NCI-H2196 treated with DMSO at 0.1 percent for 48 hours (cell line): ENCODE data around the gene ABCB11.

Source experiments
- DNase-seq: peaks from one replicate; lab custom pipeline; 2025; ENCODE audit not compliant: unreplicated experiment; lab: John Stamatoyannopoulos, UW

Gene ABCB11

DNA sequence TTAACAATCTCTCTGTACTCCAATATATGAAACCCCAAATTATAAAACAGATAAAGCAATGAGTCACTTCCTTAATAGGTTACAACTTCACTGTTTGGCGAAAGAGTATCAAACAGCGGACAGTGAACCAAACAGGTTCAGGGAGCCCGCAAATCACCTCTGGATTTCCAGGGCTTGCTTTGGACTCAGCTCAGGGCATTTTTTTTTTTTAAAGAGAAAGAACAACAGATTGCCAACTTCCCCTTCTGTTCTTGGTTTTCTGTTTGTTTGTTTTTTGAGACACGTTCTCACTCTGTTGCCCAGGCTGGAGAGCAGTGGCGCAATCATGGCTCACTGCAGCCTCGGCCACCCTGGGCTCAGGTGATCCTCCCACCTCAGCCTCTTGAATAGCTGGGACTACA is 52.7 kb downstream of the ABCB11 start:
- DNase-seq: no peak

DNA sequence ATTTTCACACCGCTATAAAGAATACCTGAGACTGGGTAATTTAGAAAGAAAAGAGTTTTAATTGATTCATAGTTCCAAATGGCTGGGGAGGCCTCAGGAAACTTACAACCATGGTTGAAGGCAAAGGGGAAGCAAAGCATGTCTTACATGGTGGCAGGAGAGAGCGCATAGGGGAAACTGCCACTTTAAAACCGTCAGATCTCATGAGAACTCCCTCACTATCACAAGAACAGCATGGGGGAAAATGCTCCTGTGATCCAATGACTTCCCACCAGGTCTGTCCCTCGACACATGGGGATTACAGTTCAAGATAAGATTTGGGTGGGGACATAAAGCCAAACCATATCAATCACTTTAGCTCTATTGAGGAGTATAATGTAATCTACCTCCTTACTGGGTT is 53.5 kb downstream of the ABCB11 start:
- no peak for DNase-seq

DNA sequence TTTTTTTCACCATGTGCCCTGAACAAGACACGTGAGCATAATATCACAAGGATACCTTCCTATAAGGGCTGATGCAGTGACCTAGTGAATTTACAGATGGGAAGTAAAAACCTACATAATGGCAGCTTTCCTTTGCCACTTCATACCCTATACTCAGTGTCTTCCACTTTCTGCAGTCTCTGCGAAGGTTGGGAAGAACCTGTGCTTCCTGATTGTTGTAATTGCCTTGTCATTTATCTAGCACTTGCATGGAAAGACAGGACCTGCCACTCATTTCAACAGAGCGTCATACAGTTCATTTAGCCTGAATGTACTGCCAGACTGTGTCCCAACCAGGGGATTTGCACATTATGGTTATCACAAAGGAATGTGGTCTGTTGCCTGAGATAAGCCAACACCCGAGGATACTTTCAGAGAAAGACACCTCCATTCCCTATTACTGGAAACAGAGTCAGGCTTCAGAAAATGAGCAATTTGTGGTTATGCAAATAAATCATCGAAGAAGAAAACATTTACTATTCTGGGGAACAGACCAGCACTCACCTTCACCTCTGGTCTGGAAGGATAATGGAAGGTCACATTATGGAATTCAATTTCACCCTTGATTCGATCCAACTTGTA is 55.0 kb downstream of the ABCB11 start:
- DNase-seq: no peak

- no peak for DNase-seq
Measured at GRCh38 chr2:168974428-168974827, 56.7 kb downstream of the ABCB11 start.

GRCh38 chr2:168971261-168971660 is 59.9 kb downstream of the ABCB11 start:
- no peak for DNase-seq

- DNase-seq: no peak
Measured at GRCh38 chr2:168970711-168971233, 60.4 kb downstream of the ABCB11 start.

DNA sequence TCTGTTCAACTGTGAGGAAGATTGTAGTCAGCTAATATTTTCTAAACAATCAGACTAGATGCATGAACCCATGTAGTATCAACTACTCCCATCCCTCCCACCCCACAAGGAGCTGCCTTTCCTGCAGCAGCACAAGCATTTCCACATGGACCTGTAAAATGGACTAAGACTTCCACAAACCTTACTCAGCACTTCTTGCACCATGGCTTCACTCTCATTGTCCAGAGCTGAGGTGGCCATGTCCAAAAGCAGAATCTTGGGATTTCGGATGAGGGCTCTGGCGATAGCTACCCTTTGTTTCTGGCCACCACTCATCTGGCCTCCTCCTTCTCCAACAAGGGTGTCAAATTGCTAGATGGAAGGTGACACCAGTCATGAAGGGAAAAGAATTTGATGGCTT is 61.3 kb downstream of the ABCB11 start:
- no peak for DNase-seq

DNA sequence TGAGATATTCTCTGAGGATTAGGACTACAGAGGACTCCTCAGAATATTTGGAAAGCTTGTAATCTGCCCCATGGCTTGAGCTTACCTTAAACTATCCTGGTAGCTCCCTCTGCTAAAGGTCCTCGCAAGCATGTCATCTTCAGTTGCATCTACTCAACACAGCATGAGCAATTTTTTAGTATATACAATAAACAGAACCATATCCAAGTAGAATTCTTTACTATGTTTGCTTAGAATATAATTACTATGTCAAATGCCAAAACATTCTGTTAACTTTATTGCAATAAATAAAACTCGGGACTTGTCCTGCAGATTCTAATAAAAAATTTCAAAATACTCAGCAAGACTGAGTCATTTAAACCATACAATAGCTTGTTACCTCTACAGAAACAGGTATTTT is 62.8 kb downstream of the ABCB11 start:
- no peak for DNase-seq

DNA sequence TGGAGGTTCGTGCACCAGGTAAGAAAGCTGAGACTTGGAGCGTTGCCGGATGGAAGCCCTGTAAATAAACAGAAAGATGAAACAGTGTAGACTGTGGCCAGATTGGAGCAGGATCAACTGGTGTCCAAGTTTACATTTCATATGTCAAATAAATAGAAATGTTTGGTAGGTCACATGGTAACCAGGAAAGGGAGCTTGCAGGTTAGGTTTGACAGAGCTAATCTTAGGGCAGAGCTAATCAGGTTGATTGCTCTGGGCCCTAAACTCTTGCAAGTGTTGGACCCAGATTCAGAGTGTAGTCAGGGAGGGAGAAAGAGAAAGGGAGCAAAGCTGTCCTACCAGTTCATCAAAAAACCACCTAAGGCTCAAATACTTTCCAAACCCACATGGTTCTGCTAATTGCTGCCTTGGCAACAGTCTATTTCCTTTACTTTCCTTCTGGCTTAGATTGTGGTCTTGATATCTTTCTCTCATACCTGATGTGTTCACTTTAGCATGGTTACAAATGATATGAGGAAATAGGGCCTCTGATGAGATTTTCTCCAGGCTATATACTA is 66.8 kb downstream of the ABCB11 start:
- DNase-seq: no peak

DNA sequence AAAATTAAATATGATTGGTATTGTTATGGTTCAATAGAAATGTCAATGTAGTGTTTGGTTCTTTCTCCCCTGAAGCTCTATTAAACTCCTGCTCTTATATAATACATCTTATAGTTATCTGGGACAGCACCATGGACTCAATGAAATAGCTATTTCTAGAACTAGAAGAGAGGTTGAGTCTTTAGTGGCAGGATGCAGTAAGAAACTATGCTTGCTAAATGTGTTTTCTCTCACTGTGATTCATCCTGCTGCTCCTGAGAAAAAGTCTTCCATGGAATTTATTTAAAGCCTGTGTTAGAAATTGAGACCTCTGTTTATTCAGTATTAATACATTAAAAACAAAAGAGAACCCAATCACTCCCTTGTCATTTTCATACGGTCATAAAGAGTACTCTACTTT is 68.5 kb downstream of the ABCB11 start:
- DNase-seq: no peak

DNA sequence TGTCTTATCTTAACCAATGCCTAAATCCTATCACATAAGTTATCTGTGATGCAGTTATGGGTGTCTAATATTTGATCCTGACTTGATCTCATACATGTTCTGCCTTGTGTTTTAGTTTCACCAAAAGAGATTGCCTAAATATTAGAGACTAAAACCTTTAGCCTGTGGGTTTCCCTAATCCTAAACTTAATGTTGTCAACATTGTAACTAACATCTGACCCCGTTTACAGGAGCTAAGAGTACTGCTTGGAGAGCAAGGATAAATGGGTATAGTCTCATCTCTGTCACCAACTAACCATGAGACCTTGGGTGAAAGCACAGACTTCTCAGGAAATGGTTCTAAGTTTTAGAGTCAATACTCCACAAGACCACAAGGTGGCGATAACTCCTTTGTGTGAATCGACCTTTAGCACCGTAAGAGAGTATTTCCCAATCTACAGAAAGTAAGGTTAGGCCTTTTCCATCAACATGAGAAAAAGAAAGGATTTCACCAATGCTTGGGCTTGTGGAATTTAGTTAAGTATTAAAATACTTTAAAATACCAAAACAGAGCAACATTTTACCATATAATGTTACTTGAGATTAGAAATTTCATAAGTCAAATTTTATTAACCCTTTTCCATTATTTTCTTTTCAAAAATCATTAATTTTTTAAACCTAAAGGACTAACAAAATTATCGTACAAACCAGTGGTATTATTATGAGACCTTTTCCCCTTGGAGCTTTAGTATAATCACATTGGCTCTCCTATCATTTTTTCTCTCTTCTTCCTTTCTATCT is 69.5 kb downstream of the ABCB11 start:
- DNase-seq: peak; percentile 27

GRCh38 chr2:168956392-168956791 is 74.7 kb downstream of the ABCB11 start:
- DNase-seq: no peak

DNA sequence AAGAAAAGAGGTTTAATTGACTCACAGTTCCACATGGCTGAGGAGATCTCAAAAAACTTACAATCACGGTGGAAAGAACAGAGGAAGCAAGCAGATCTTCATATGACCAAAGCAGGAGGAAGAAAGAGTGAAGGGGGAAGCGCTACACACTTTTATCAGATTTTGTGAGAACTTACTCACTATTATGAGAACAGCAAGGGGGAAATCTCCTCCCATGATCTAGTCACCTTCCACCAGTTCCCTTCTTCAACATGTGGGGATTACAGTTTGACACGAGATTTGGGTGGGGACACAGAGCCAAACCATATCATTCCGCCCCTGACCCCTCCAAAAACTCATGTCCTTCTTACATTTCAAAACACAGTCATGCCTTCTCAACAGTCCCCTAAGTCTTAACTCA is 75.8 kb downstream of the ABCB11 start:
- DNase-seq: no peak

DNA sequence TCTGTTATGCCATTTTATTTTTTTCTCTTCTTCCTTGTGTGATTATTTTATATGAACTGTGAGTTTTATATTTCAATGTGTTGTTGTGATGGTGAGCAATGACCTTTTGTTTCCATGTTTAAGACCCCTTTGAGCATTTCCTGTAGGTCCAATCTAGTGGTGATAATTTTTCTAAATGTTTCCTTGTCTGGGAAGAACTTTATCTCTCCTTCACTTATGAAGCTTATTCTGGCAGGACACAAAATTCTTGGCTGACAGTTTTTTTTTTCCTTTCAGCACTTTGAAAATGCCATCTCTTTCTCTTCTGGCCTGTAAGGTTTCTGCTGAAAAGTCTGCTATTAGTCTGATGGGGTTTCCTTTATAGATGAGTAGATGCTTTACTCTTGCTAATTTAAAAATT is 76.9 kb downstream of the ABCB11 start:
- no peak for DNase-seq

GRCh38 chr2:168952424-168952823 is 78.7 kb downstream of the ABCB11 start:
- no peak for DNase-seq

- no peak for DNase-seq
Measured at GRCh38 chr2:168951871-168952270, 79.3 kb downstream of the ABCB11 start.

- no peak for DNase-seq
Measured at GRCh38 chr2:168949324-168949723, 81.8 kb downstream of the ABCB11 start.

DNA sequence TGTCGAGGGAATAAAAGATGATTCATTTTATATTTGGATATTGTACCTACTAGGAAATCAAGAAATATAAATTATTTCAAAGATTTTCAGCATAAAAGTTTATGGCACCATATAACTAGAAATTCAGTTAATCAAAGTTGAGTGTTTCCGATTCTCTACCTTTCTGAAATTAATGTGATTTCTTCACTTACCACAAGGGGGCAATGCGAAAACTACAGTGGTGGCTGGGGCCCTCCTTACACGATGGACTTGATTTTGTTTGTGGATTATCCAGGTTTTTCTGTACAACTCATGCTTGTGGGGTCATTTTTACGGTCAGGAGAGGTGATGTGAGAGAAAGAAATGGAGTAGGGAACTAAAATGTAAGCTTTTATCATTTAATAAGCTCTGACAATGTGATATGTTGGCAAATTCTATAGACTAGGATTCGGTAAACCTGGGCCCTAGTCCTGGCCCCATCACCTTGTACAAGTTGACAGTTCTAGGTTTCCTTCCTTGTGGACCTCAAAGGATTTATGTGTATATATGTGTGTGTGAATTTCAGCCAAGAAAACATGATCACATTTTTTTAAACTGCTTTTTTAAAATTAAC is 82.4 kb downstream of the ABCB11 start:
- no peak for DNase-seq

- DNase-seq: no peak
Measured at GRCh38 chr2:168945508-168945907, 85.6 kb downstream of the ABCB11 start.

- DNase-seq: no peak
Measured at GRCh38 chr2:168944065-168944464, 87.1 kb downstream of the ABCB11 start.

DNA sequence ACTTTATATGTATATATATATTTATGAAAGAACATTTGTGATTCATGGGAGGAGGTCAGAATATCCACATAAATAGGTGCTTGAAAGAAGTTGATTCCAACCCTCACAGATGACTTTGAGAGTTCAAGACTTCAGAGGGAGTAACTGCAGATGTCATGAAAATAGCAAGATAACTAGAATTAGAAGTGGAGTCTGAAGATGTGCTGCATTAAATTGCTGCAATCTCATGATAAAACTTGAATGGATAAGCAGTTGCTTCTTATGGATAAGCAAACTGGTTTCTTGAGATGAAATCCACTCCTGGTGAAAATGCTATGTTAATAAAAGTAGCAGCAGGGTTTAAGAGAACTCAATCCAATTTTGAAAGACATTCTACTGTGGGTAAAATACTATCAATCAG is 89.8 kb downstream of the ABCB11 start:
- DNase-seq: no peak

- no peak for DNase-seq
Measured at GRCh38 chr2:168939918-168940317, 91.2 kb downstream of the ABCB11 start.
